GM21786 (cell line): ENCODE data around the gene TBC1D22A.

Source experiments
- ATAC-seq: cut with Tn5 transposase; IDR thresholded peaks from one replicate; pipeline ENCODE4 v1.9.1; 2021; ENCODE audit not compliant: unreplicated experiment

Gene TBC1D22A

DNA sequence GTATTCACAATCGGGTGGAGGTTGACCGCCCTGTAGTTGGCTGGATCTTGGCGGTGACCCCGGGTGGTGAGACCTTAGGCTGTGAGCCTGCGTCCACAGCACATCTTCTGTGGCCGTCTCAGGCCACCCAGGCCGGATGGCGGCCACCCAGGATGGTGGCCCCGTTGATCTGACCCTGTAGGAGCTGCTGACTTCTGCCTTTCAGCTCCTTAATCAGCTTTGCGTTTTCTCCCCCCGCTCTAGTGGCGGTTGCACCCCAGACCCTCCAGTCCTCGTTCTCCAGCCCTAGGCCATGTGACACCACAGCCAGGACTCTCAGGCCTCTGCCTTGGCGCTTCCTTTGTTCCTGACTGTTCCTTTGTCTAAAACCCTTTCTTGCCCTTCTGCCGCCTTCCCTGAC lies 244.0 kb downstream of the TBC1D22A start:
- no peak for ATAC-seq

DNA sequence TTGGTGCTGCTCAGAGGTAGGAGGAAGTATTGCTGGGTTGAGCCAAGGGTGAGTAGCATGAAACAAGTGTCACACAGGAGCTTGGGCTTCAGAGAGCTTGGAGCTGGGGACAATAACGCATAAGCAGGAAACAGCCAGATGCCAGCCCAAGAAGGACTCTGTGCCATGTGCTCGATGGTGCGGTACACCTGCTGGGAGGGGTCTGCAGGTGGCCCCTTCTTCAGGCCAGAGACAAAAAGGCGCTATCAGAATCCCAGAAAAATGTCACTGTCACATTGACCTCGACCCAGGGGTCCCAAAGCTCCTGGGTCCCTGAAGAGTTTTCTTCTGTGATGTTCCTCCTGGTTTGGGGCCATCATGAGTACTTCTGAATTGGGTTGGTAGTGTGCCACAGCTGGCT lies 244.4 kb downstream of the TBC1D22A start:
- ATAC-seq = no peak

DNA sequence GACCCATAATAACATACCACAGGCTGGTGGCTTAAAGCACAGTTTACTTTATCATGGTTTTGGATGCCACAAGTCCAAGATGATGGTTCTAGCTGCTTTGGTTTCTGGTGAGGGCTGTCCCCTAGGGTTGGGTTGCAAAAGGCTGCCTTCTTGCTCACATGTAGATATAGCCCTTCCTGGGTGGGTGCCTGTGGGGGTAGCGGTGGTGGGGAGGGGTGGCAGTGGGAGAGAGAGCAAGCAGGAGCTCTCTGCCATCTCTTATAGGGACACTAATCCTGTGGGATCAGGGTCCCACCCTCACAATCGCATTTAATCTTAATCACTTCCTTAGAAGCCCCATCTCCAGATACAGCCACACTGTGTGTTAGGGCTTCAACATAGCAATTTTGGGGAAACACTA lies 245.0 kb downstream of the TBC1D22A start:
- ATAC-seq = no peak

DNA sequence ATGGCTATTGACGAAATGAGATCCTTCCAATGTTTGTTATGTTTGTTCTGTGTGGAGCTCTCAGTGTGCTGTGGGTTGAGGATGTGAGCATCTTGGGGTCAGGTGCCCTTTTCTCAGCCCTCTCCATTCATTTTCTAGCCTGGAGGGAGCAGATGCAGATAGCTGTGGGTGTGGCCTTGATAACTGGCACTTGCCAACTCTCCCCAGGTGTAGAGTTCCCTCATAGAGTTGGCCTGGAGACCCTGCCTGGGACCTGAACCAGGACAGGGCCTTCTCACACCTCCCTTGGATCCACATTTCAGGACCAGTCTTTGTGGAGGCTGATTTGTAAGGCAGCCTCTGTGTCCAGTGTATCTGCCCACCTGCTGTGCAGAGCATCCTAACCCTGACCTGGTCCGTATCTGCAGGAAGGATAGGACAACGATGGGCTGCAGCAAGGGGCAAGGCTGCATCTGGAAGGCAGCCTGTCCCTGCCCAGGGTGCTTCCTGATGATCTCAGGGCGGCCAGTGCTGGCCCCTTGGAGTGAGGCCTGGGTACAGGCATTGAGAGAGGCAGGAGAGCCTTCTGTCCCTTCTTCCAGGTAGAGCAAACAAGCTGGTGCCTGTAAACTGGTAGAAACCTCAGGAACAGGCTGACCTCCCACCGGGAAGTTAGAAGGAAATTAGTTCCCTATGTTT lies 245.9 kb downstream of the TBC1D22A start:
- no peak for ATAC-seq

DNA sequence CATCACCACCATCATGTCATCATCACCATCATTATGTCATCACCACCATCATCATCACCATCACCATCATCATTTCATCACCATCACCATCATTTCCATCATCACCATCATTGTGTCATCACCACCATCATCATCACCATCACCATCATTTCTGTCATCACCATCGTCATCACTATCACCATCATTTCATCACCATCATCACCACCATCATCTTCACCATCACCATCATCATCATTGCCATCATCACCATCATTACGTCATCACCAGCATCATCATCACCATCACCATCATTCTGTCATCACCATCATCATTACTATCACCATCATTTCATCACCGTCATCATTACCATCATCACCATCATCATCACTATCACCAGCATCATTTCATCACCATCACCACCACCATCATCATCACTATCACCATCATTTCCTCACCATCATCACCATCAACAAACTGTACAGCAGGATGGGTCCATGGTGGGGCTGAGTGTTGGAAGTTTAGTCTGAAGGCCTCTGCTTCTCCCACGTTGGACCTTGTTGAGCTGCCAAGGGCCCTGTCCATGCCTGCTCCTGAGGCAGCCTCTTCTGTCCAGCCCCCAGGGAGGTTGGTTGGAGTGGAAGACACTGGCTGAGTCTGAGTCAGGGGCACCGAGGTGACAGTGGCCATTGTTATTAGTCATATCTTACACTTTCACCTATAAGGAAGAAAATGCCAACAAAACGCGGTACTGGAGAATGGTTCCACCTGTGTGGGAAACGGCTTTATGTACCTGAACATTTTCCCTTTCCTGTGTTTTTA lies 247.1 kb downstream of the TBC1D22A start:
- ATAC-seq = no peak

DNA sequence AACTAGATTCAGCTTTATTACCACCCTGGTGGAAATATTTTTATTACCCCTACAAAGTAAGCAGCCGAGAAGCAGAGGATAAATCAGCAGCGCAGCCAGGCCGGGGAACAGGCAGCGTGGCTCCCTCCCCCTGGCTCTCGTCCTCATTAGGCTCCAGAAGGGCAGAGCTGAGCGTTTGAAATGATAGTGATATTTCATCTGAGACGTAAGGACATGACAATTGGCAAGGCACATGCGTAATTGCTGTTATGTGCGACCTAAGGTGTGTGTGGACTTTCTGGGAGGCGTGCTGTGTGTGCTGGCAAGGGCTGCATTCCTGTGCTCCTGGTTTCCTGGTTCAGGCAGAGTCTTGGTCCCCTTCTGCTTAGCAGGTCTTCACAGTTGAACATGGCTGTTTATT lies 247.8 kb downstream of the TBC1D22A start:
- no peak for ATAC-seq

DNA sequence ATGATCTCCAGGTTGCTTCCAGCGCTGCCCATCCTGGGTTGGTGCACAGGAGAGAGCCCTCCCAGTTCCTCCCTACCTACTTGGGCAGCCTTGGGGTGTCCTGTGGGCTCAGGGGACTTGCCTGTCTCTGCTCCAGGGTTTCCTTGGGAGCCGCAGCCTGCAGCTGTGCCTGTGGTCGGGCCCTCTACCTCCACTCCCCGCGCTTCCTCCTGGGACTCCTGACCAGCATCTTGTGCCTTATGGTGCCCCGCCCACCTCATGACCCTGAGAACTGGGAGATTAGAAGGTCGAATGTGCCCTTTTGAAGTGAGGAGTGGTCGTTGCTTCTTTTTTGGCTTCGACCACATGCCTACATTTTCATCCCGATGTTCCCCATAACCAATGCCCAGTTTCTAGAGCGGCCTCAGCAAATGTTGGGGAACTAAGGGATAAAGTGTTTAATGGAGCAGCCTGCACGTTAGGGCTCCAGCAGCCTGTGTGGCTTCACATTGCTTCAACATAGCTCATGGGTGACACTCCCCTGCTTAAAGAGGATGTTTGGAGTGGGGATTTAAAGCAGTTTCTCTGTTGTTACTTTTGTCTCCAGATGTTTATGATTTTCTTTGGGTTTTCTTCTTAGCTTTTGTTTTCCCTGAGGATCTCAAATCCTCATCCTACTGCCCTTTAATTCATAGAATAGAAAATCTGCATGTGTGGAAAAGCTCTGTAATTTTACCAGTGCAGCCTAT lies 248.8 kb downstream of the TBC1D22A start:
- ATAC-seq = no peak

DNA sequence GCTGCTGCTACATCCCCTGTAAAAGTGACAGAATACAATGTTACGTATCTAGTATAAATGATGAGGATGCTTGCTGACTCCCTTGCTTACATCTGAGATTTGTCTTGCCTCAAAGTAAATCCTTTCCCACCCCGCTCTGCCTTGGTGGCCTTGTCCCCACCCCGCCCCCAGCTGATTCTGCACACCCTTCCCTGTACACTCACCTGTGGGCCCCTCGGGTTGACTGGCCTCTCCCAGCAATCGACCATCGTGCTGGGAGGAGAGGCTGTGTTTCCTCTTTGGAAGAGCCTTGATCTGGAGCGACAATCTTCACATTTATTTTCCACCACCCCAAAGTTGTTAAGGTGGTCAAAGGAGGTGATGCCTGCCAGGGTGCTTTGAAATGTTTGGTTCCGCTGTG lies 249.4 kb downstream of the TBC1D22A start:
- no peak for ATAC-seq

DNA sequence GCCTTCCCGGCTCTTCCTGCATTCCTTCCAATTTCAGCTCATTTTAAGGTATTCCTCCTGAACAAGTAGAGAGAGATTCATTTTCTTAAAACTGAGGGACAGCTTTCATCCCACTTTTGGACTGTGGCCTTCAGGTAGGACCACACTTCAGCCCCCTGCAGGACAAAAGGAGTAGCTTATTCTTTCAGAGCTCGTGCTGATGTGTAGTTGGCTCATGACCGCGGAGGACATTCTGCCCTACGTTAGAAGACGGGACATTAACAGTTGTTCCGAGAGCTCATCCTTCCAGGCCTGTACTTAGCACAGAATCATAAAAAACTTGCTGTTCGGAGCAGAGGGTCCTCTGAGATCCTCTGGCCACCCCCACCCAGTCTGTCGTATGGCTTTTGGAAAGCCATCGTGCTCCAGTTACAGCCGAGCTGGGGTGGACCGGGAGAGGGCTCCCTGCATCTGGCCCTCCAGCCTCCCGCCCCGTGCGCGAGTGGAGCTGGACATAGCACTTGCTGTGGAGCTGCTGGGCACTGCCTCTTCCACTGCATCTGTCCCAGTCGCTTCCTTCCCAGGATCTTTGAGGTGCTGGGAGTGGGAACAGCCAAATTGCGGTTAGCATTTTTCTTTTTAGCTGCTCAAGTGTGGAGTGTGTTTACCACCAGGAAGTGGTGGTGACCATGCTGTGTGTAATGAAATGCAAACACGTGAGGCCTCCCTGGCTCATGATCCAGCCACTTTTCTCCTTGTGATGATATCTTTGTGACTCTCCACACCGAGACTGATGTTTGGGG lies 250.3 kb downstream of the TBC1D22A start:
- no peak for ATAC-seq

DNA sequence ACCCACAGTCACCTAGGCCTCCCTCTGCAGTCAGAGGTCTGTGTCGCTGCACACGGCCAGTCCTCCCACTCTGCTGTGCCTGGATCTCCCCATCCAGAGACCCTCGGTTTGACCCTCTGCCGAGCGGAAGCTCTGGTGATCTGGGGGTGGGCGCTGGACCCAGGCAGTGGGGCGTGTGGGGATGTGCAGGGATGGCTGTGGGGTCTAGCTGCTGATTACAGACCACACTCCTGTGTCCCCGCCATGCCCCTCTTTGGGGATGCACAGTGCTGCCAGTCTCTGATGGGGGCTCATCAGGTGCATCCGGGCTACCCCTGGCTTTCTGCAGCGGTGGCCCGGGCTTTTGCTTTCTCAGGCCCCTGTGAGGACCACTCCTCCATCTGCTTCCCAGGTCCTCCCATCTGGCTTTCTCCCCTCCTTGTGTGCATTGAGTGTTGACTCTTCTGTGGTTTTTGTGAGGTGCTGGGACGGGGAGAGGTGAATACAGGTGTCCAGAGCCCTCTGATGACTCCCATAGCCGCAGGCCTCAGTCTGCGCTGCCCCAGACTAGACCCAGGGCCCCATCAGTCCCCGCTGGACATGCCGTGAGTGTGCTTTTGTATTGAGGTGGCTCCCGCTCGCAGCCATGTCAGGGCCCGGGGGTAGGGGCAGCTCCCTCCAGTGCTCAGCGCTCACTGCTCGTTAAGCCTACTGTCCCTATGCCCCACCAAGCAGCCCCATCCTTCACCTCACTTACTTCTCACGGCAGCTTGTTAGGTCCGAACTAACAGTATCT lies 251.6 kb downstream of the TBC1D22A start:
- ATAC-seq = no peak

DNA sequence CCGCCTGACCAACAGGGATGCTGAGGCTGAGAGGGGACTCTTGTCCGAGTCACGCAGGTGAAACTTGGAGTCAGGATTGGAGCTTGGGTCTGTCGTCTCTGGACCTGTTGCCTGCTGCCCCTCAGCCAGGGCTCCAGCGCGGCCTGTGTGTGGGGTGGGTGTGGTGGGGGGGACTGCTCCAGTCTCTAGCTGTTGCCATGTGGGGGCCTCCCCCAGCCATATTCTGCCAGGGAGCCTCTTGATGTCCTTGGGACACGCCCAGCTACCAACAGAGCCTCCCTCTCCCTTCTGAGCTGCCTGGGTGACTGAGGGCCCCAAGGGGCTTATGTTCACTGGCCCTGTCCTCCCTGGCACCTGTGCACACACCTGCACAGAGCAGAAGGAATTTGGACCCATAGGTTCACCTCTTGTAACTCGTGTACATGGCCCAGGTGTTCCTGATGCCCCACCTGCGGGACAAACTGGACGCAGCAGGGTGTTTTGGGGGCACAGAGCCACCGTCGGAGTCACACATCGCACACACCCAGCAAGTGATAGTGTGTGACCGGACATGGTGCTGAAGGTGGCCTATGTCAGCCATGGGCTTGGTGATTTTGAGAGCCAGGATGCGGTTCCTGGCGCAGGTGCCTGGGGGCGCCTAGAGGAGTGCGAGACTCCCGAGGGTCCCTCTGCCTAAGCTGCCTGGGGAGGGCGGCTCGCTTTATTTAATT lies 252.3 kb downstream of the TBC1D22A start:
- ATAC-seq = no peak

DNA sequence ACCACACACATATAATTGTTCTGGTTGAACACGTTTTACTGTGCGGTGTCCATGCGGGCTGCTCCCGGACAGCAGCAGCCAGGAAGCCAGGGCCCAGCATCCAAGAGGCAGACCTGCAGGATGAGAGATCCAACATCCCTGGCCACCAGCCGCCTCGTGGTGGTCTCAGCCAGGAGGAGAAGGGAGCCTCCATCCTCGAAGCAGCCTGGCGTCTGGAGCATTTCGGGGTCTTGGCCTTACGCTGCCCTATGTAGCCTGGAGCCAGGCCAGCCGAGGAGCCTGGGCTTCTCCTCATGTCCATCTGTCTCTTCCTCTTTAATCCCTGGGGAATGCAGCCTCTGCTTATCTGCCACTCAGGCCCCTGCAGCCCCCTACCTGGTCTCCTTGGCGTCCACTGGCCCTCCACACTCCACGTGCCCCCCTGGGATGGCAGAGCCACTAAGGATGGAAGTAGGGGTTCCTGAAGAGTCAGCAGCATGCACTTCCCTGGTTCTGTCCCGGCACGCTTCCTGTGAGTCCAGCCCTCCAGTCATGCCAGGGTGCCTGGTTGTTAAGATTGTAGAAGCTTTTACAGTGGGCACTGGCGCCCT lies 253.2 kb downstream of the TBC1D22A start:
- no peak for ATAC-seq

DNA sequence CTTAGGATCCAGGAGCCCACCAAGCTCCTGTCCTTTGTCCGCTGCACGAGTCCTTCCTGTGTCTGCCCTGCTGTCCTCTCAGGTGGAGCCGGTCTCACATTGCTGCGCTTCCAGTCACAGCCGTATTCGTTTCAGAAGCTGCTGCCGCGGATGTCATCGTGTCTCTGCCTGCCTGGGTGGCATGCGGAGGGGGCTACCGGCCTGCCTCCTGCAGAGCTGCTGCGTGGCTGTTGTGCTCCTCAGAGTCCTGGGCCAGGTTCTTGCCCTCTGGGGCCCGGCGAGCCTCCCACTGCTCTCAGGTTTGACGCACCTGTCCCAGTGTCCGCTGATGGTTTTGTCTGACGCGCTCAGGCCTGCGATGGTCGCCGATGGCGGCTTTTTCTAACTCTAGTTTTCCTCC lies 254.2 kb downstream of the TBC1D22A start:
- no peak for ATAC-seq

DNA sequence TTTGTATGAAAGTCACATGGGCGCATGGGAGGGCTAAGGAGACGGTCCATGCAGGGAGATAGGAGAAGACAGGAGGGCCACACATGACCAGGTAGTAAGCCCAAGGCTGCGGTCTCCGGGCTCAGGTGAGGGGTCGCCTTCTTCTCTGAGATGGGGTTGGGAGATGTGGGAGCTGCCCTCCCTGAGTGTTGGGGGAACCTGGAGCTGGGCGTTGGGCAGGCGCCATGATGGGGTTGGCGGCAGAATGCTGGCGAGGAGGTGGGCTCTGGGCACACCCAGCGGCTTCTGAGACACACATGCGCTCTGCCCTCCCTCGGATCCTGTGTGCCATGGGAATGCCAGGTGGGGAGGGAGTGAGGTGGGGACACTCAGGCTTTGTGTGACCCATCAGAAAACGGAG lies 254.8 kb downstream of the TBC1D22A start:
- no peak for ATAC-seq

DNA sequence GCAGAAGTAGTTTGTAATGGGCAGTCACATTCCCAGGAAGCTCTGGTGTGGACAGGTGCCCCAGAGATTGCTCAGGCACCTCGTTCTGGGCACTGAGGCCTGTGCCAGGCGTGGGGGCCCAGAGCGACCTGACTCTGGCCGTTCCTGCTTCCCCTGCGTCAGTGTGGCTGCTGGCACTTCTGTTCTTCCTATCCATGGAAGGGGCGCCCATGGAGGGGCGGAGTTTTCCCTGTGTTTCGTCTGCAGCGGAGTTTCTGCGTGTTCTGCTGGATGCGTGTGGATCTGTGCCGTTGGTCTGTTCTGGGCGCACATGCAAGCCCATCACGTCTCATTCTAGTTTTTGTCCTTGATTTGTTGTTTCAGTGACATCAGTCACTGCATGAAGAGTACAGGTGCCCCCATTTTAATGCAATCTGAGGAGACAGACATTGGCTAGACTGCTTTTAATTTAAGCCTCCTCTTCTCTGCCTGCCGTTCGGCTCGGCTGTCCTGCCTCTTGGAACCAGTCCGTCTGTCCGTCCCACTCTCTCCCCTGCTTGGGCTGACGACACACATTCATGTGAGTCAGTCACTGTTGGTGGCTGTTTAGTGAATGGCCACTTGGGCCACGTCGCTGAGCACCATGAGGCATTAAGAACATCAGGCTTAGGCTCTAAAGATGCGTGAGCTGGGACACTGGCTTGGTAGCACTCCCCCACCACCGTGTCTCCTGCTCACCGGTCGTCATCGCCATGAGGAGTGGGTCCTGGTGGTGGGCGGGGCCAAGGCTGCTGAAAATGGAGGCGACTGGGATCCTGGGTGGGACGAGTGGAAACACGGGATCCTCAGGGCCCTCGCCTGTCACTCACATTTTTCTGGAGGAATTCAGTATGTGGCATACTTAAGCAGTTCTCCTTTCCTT lies 255.8 kb downstream of the TBC1D22A start:
- no peak for ATAC-seq

DNA sequence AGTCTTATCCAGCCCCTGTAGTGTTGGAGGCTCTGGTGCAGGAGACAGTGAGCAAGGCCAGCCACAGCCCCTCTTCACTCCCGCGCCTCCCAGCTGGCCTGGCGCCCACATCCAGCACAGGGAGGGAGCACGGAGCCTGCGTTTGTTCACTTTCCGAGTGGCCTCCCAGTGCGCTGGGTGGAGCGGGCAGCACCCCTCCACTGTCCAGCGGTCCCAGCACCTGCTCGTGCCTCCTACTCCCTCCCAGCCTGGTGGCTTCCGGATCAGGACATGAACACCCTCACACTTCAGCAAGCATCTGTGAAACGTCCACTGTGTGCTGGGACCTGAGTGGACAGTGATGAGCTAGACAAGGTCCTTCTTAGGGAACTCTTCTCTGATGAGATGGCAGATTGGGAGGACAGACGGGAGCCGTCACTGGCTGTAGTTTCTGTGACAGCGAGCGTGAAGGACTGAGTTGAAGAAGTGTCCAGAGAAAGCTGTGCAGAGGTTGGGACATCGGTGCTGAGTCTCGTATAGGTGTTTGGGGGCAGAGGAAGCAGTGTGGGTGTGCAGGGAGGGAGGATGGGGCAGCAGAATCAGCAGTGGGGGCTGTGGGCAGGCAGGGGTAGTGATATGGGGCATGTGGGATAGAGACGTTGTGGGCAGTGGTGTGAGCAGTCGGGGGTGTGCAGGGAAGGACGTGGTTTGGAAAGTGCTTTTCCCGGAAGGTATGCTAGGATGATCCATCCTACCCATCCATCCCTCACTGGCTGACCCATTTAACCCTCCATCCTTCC lies 256.8 kb downstream of the TBC1D22A start:
- no peak for ATAC-seq

DNA sequence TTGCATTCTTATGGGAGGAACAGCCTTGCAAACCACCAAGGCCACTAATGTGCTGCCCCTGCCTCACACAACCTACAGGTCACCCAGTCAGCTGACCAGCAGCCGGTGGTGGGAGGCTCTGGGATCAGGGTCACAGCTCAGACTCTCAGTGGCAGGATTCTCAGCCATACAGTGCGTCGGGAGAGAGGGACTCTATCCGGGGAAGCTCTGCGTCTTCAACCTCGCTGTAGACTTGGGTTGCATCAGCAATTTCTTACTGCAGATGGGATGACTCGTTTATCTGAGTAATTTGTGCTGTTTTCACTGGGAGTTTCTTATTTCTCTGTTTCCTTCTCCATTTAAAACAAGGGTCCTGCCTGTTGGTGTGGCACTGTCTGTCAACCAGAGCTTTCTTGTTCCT lies 257.7 kb downstream of the TBC1D22A start:
- no peak for ATAC-seq
